Heart left ventricle (tissue), 16 donors: ENCODE measurements around the gene ITGB5. TPM values are rescaled to one million over a fixed set of nuclear protein-coding genes. Genes with fewer than 3 reads are reported as not detected.
A peak's percentile ranks its signal among the peaks of the same experiment; 100 is the strongest.

Experiments
- ATAC-seq, 4 donors: fragments of 200-7000 bp; cut with Tn5 transposase; one replicate each; pipeline ENCODE4 v1.9.1; 2020 to 2022; ENCODE audit warnings: moderate library complexity in 4 of 4, mild to moderate bottlenecking in 3 of 4, moderate number of reproducible peaks in 1 of 4
- DNase-seq, 5 donors: peaks; one replicate each; pipeline ENCODE4 v3.0.0-alpha.2; 2020
- H3K27ac ChIP-seq, 12 donors: fragments of 200-600 bp; sonication (generic) in 4 of 12; one replicate each; pipeline versions ENCODE4 v1.5.0 to v1.8.0; 2016 to 2022; ENCODE audit warnings: mild to moderate bottlenecking in 2 of 12
- H3K27me3 ChIP-seq, 9 donors: fragments of 200-600 bp; sonication (generic) in 2 of 9; one replicate each; pipeline versions ENCODE4 v1.5.1 to v1.8.0; 2016 to 2022; ENCODE audit warnings: mild to moderate bottlenecking in 3 of 9
- H3K36me3 ChIP-seq, 9 donors: fragments of 200-600 bp; sonication (generic) in 2 of 9; one replicate each; pipeline versions ENCODE4 v1.5.0 to v1.8.0; 2018 to 2022; ENCODE audit warnings: mild to moderate bottlenecking in 2 of 9
- H3K4me1 ChIP-seq, 12 donors: fragments of 200-600 bp; sonication (generic) in 4 of 12; one replicate each; pipeline versions ENCODE4 v1.5.0 to v1.8.0; 2016 to 2022; ENCODE audit warnings: mild to moderate bottlenecking in 3 of 12
- H3K4me3 ChIP-seq, 12 donors: fragments of 200-600 bp; sonication (generic) in 4 of 12; one replicate each; pipeline versions ENCODE4 v1.5.0 to v1.8.0; 2017 to 2022; ENCODE audit warnings: mild to moderate bottlenecking in 9 of 12, moderate library complexity in 4 of 12
- H3K9me3 ChIP-seq, 12 donors: fragments of 200-600 bp; sonication (generic) in 4 of 12; one replicate each; pipeline versions ENCODE4 v1.5.0 to v1.8.0; 2016 to 2022; ENCODE audit warnings: mild to moderate bottlenecking in 1 of 12
- POLR2A ChIP-seq, 2 donors: fragments of 450-650 bp; IDR thresholded peaks; one replicate each; pipeline ENCODE4 v1.6.1; 2017; ENCODE audit warnings: antibody characterized with exemption in 2 of 2, mild to moderate bottlenecking in 2 of 2, moderate library complexity in 2 of 2
- WGBS, 4 donors: extraction: QIAGEN DNeasy Blood & Tissue Kit in 2 of 4; methylation state at CpG; one replicate each; pipeline versions ENCODE4 v1.1.5 to v1.1.7; 2013 to 2018; 5-methylcytosine and 5-hydroxymethylcytosine counted together
- intact Hi-C, 10 donors: fragments of 100-400 bp; cut with DNase I; formaldehyde crosslinking; loops; one replicate each; pipeline versions ENCODE4 v1.11.1 to v1.14.2; 2022
- polyA plus RNA-seq, 2 donors: library from polyadenylated mRNA; stranded (reverse); fragments of 200-250 nt; gene quantifications; one replicate each; pipeline ENCODE4 v1.2.3, GENCODE V29; 2013
- total RNA-seq, 9 donors: library from RNA; depleted of rRNA in 2 of 9; stranded (reverse); fragments of >200 nt in 2 of 9; fragmentation: NEBNext Ultra II Directional in 3 of 9; extraction: Animal tissue kit (Norgen Biotek cat#: 25700) in 3 of 9; gene quantifications; one replicate each; pipeline versions ENCODE4 v1.1.0 to v1.2.4, GENCODE V29; 2016 to 2023
- TF ChIP-seq, protein P1 (sequence below), 12 donors: fragments of 200-600 bp; sonication (generic) in 4 of 12; IDR thresholded peaks; one replicate each; pipeline versions ENCODE4 v1.5.0 to v1.8.0; 2018 to 2022; ENCODE audit warnings: antibody characterized with exemption in 12 of 12, mild to moderate bottlenecking in 5 of 12
- donor health status: ischemic (EF 13 %, LVEDD 7.1; RV severe dilation, severe dysfunction).
- donor health status: healthy with polysubstance abuse.
- donor health status: DM: no; HTN: yes; CAD: no.
- donor health status: DM: no; HTN: no; CAD: no.
- donor health status: ischemic (EF 25% LVEDD 6.9; RV normal size, moderate dysfunction).
- donor health status: ischemic (EF 25% LVEDD 5.7; RV mildly dilated, moderate dysfunction).
- donor health status: healthy.
- donor health status: DM: yes; HTN: yes; CAD: no.
- donor health status: ischemic (EF 35%, LVEDD 5.7; RV mildly dilated, moderate dysfunction).
- donor health status: nonischemic (EF 11% LVEDD 7.7; RV severe dilation, severe dysfunction).
- donor health status: DM: yes; HTN: yes; CAD: no.
- donor health status: PGD.
- donor health status: ischemic (EF 29% LVEDD 5.4; RV normal size, mild dysfunction).
- donor health status: nonischemic (EF 23%, LVEDD 6.1; RV moderate dilation, normal function).

Gene ITGB5
- total and polyA plus RNA-seq, 11 donors, result 23.1 to 223 (median 118) TPM

DNA sequence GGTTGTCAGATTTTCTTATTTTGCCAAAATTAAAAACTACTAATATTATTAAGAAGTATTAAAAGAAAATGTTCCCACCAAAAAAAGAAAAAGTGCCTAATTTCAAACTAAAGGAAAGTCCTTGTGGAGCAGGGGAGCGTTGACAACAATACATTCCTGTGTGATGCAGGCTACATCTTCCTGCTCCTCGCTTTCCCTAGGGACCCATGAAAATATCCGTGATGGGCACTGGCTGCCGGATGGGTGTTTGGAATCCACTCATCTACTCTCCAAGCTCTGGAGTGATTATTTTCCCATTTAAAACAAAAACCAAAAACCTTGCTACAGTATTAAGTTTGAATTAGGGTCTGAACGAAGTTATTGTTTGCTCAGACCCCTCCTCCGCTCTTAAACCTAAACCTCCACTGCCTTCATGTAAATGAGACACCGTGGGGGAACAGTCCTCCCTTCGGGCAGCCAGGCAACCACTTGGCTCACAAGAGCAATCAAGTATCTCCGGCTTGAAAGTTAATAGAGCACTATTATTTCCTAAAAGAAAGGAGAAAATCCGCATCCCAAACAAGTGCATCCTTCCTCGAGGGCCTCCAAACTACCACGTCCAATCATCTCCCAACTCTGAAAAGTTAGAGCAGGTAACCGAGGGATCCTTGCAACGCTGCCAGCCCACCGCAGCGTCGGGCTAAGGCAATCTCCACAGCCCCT lies 1.5 kb downstream of the ITGB5 start:
- DNase-seq, result no peak
- ATAC-seq, result no peak
- Histone ChIP-seq H3K27me3 (peaks cover 0 to 15% (median 0%) of the 10 kb centered on the region in 9 donors), H3K4me3 (peak overlapping the region; percentile 62 to 99 (median 88)), H3K36me3 (no peaks in the 10 kb centered on the region), H3K9me3 (no peaks in the 10 kb centered on the region), H3K4me1 (peaks cover 0 to 53% (median 33%) of the 10 kb centered on the region in 12 donors), H3K27ac (peak overlapping the region; percentile 77 to 97 (median 96))
- intact Hi-C loops, result loop anchor here in 9 of 10 donors (2.0 to 10.0 kb wide), 8 partner anchors 48 to 115 kb away; no protein-coding TSS in a partner anchor
- WGBS, 4 donors, result 17 to 24% (median 22%) methylated on average over 17 of the region's 17 CpGs
- TF ChIP-seq, protein P1, sequence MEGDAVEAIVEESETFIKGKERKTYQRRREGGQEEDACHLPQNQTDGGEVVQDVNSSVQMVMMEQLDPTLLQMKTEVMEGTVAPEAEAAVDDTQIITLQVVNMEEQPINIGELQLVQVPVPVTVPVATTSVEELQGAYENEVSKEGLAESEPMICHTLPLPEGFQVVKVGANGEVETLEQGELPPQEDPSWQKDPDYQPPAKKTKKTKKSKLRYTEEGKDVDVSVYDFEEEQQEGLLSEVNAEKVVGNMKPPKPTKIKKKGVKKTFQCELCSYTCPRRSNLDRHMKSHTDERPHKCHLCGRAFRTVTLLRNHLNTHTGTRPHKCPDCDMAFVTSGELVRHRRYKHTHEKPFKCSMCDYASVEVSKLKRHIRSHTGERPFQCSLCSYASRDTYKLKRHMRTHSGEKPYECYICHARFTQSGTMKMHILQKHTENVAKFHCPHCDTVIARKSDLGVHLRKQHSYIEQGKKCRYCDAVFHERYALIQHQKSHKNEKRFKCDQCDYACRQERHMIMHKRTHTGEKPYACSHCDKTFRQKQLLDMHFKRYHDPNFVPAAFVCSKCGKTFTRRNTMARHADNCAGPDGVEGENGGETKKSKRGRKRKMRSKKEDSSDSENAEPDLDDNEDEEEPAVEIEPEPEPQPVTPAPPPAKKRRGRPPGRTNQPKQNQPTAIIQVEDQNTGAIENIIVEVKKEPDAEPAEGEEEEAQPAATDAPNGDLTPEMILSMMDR (IDR thresholded peaks at IDR 0.05), result no peak
- TF ChIP-seq POLR2A (IDR thresholded peaks at IDR 0.05), result no peak

DNA sequence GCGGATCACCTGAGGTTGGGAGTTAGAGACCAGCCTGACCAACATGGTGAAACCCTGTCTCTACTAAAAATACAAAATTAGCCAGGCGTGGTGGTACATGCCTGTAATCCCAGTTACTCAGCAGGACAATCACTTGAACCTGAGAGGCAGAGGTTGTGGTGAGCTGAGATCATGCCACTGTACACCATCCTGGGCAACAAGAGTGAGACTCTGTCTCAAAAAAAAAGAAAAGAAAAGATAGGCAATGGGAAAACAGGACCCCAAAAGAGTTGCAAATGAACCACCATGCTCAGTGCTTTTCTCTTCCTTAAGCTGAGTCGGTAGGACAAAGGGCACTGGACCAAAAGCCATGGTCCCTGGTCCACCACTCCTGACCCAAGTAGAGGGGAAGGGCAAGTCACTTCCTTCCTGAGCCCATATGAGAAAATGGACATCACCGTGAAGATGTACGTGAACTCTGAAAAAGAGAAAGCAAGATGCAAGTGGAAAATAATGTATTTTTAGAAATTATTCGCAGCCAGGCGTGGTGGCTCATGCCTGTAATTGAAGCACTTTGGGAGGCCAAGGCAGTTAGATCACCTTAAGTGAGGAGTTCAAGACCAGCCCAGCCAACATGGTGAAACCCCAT lies 2.6 kb downstream of the ITGB5 start:
- no peak for TF ChIP-seq POLR2A (IDR thresholded peaks at IDR 0.05)
- TF ChIP-seq, protein P1 (IDR thresholded peaks at IDR 0.05), result no peak
- Histone ChIP-seq H3K27ac (peak overlapping the region in 5 of 12 donors; percentile 15 to 96 (median 93)), H3K4me1 (peaks cover 0 to 60% (median 38%) of the 10 kb centered on the region in 12 donors), H3K27me3 (peaks cover 0 to 15% (median 0%) of the 10 kb centered on the region in 9 donors), H3K9me3 (no peaks in the 10 kb centered on the region), H3K36me3 (no peaks in the 10 kb centered on the region), H3K4me3 (peak overlapping the region in 1 of 12 donors; percentile 99)
- intact Hi-C loops, result loop anchor here in 9 of 10 donors (5.0 to 10.0 kb wide), 5 partner anchors 47 to 112 kb away; no protein-coding TSS in a partner anchor
- ATAC-seq (no peak), DNase-seq (no peak)
- WGBS, 4 donors, result 67 to 75% (median 70%) methylated on average over 7 of the region's 7 CpGs

DNA sequence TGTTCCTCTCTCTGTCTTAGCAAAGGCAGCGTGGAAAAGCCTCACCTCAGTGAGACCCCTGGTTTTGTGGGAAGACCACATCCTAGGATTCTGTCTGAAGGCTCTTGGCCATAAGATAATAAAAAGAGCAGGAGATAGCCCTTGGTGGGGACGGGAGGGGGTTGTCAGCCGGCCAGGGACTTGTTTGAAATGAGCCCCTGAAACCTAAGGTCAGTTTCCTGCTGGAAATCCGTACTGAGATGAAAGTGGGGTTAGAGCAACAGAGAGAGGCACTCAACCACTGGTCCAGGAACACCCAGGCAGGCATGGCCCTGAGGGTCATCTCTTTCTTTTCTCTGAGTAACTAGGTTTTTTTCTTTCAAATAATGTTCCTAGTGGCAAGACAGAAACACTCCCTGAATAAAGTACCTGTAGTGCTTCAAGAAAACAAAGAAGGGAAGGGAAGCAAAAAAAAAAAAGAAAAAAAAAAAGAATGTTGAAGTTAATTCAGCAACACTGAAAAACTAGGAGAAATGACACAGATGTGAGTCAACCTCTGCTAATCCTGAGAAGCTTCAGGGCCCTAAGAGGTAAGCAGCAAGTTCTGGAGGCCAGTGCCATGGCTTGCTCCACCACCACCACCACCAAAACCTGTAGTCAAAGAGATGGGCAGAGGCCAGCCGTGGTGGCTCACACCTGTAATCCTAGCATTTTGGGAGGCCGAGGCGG lies 3.2 kb downstream of the ITGB5 start:
- peaks cover 0 to 15% (median 0%) of the 10 kb centered on the region in 9 donors for H3K27me3 ChIP-seq
- TF ChIP-seq, protein P1 (IDR thresholded peaks at IDR 0.05), result no peak
- WGBS, 4 donors, result 78 to 89% (median 85%) methylated on average over 6 to 7 of the region's 7 CpGs
- H3K4me3 ChIP-seq, result no peak overlapping the region
- no peaks in the 10 kb centered on the region for H3K36me3 ChIP-seq
- ATAC-seq, result no peak
- no peak for DNase-seq
- no peaks in the 10 kb centered on the region for H3K9me3 ChIP-seq
- intact Hi-C loops, result loop anchor here in 2 of 10 donors (5.0 to 10.0 kb wide), 2 partner anchors 47 to 49 kb away; no protein-coding TSS in a partner anchor
- peak overlapping the region in 2 of 12 donors; percentile 46 to 58 for H3K27ac ChIP-seq
- peaks cover 3 to 67% (median 45%) of the 10 kb centered on the region in 12 donors for H3K4me1 ChIP-seq
